ENCODE results near the gene SLC37A4. TPM values are rescaled to one million over a fixed set of nuclear protein-coding genes. Genes with fewer than 3 reads are reported as not detected.

SLC37A4 gene
- total and polyA plus RNA-seq, 10 of the 15 experiments (the other 5 are each of a cell fraction or from before 2014, with no cell fraction given) = 11.6 to 29.7 (median 20.4) TPM

DNA sequence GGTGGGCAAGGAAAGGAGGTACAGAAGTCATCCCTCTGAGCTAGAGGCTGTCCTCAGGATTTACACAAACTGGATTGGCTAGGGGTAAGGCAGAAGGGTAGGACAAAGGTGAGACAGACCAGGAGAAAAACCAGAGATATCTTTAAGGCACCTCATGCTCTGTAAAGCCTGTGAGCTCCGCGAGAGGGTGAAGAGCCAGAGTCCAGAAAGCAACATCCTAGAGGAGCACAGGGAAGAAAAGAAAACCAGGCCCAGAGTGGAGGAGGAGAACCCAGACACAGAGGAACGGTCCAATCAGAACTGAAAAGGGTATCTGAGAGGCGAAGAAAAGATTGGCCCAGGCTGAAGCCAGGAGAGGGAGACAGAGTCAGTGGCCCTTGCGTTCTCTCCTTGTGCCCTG lies 5.1 kb downstream of the SLC37A4 start:
- H3K4me1 ChIP-seq (ENCODE audit: control insufficient read depth, insufficient read depth, low read length) = peaks cover 14% of the 10 kb centered on the region

More for the DNA sequence above, 5.1 kb downstream of the SLC37A4 start:
- TF ChIP-seq, protein P1, sequence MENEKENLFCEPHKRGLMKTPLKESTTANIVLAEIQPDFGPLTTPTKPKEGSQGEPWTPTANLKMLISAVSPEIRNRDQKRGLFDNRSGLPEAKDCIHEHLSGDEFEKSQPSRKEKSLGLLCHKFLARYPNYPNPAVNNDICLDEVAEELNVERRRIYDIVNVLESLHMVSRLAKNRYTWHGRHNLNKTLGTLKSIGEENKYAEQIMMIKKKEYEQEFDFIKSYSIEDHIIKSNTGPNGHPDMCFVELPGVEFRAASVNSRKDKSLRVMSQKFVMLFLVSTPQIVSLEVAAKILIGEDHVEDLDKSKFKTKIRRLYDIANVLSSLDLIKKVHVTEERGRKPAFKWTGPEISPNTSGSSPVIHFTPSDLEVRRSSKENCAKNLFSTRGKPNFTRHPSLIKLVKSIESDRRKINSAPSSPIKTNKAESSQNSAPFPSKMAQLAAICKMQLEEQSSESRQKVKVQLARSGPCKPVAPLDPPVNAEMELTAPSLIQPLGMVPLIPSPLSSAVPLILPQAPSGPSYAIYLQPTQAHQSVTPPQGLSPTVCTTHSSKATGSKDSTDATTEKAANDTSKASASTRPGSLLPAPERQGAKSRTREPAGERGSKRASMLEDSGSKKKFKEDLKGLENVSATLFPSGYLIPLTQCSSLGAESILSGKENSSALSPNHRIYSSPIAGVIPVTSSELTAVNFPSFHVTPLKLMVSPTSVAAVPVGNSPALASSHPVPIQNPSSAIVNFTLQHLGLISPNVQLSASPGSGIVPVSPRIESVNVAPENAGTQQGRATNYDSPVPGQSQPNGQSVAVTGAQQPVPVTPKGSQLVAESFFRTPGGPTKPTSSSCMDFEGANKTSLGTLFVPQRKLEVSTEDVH (IDR thresholded peaks at IDR 0.05; ENCODE audit: low read depth, partially characterized antibody) = no peak
- TF ChIP-seq SMC3 (IDR thresholded peaks at IDR 0.05; ENCODE audit: borderline replicate concordance, low read length) (no peak), ZNF217 (IDR thresholded peaks at IDR 0.05) (no peak)
- TF ChIP-seq, protein P2, sequence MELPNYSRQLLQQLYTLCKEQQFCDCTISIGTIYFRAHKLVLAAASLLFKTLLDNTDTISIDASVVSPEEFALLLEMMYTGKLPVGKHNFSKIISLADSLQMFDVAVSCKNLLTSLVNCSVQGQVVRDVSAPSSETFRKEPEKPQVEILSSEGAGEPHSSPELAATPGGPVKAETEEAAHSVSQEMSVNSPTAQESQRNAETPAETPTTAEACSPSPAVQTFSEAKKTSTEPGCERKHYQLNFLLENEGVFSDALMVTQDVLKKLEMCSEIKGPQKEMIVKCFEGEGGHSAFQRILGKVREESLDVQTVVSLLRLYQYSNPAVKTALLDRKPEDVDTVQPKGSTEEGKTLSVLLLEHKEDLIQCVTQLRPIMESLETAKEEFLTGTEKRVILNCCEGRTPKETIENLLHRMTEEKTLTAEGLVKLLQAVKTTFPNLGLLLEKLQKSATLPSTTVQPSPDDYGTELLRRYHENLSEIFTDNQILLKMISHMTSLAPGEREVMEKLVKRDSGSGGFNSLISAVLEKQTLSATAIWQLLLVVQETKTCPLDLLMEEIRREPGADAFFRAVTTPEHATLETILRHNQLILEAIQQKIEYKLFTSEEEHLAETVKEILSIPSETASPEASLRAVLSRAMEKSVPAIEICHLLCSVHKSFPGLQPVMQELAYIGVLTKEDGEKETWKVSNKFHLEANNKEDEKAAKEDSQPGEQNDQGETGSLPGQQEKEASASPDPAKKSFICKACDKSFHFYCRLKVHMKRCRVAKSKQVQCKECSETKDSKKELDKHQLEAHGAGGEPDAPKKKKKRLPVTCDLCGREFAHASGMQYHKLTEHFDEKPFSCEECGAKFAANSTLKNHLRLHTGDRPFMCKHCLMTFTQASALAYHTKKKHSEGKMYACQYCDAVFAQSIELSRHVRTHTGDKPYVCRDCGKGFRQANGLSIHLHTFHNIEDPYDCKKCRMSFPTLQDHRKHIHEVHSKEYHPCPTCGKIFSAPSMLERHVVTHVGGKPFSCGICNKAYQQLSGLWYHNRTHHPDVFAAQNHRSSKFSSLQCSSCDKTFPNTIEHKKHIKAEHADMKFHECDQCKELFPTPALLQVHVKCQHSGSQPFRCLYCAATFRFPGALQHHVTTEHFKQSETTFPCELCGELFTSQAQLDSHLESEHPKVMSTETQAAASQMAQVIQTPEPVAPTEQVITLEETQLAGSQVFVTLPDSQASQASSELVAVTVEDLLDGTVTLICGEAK (IDR thresholded peaks at IDR 0.05; ENCODE audit: borderline replicate concordance) = no peak
- Histone ChIP-seq H3K27me3 (replicated peaks in 1 of 2; ENCODE audit: control insufficient read depth in 2 of 2, insufficient read depth in 2 of 2, low read length in 1 of 2) (no peaks in the 10 kb centered on the region), H3K79me2 (ENCODE audit: control insufficient read depth, insufficient read depth, low read length) (peaks cover 18% of the 10 kb centered on the region), H3K27ac (ENCODE audit: control insufficient read depth, insufficient read depth) (no peak overlapping the region), H3K4me2 (ENCODE audit: control insufficient read depth, insufficient read depth) (no peak overlapping the region), H3K4me3 (no peak overlapping the region), H3K9ac (ENCODE audit: control insufficient read depth, insufficient read depth, low read length) (no peak overlapping the region), H3K36me3 (ENCODE audit: control insufficient read depth in 2 of 2, insufficient read depth in 2 of 2, low read length in 1 of 2) (peaks cover 5 to 9% of the 10 kb centered on the region in 2 experiments; a peak in 3 of 4 replicates), H2AFZ (ENCODE audit: control insufficient read depth, low read depth, low read length) (no peak overlapping the region), H4K20me1 (ENCODE audit: control insufficient read depth, insufficient read depth) (no peaks in the 10 kb centered on the region), H3K9me3 (replicated peaks; ENCODE audit: control insufficient read depth, insufficient read depth, low read length) (no peaks in the 10 kb centered on the region)
- FAIRE-seq = no peak
- no TSS peak for BruUV-seq (replicated peaks)
- intact Hi-C loops (cut with micrococcal nuclease; ENCODE audit: unreplicated experiment) = no loop called here
- ATAC-seq = no peak
- 100% methylated on average over 5 of the region's 5 CpGs for WGBS (ENCODE audit: insufficient coverage, insufficient replicate concordance, low lambda C conversion rate, missing lambda C conversion rate)
- in situ Hi-C loops (cut with MboI) = no loop called here
- RAD21 ChIA-PET (ENCODE audit: unreplicated experiment) = no interaction called here
- CTCF ChIA-PET = interaction anchor here (1.0 kb wide), 1 partner anchor 40 kb away, joined by 3 read pairs; no protein-coding TSS in a partner anchor
- no peak for DNase-seq (ENCODE audit: low read depth, low spot score)
- SMC1A ChIA-PET (ENCODE audit: uncharacterized antibody, unreplicated experiment) = no interaction called here
- POLR2A ChIA-PET = no interaction called here
